ENCODE measurements around the gene CGRRF1.
A peak's percentile ranks its signal among the peaks of the same experiment; 100 is the strongest.

Gene CGRRF1

DNA sequence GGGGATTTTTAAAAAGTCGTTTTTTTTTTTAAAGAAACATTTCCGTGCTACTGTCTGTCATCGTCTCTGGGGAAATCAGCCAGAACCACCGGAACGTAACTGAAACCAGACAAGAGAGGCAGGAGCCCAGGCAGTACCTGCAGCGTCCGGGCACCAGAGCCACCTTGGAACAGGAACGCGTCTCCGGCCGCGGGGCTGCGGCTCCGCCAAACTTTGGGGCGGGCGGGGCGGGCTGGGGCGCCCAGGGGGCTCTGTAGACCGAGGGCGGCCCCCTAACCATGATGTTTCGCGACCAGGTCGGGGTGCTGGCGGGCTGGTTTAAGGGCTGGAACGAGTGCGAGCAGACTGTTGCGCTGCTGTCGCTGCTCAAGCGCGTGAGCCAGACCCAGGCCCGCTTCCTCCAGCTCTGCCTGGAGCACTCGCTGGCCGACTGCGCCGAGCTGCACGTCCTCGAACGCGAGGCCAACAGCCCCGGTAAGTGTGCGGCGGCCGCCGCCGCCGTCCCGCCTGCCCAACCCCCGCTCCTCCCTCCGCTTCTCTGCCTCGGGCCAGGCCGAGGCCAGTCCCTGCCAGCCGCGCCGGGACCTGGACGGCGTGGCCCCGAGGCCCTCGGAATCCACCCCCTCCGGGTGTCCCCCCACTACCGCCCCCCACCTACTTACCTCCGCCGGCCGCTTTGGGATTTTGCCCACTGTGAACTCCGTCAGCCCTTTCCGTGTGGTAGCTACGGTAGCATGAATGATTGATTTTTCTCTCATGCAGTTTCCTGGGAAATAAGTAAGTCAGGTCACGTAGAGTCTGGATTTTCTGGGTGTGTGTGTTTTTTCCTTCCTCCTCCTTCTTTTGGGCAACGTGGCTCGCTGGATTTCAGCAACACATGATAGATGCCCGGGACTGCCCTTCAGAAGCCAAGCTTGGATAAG is 58.2 kb downstream of the CGRRF1 start:
- DNase-seq: peak; percentile 38 to 57
- no peak for TF ChIP-seq GATA1 (IDR thresholded peaks at IDR 0.05; ENCODE audit: low read depth, low read length)
- TF ChIP-seq POLR2A (IDR thresholded peaks at IDR 0.05; ENCODE audit: low read length): no peak

DNA sequence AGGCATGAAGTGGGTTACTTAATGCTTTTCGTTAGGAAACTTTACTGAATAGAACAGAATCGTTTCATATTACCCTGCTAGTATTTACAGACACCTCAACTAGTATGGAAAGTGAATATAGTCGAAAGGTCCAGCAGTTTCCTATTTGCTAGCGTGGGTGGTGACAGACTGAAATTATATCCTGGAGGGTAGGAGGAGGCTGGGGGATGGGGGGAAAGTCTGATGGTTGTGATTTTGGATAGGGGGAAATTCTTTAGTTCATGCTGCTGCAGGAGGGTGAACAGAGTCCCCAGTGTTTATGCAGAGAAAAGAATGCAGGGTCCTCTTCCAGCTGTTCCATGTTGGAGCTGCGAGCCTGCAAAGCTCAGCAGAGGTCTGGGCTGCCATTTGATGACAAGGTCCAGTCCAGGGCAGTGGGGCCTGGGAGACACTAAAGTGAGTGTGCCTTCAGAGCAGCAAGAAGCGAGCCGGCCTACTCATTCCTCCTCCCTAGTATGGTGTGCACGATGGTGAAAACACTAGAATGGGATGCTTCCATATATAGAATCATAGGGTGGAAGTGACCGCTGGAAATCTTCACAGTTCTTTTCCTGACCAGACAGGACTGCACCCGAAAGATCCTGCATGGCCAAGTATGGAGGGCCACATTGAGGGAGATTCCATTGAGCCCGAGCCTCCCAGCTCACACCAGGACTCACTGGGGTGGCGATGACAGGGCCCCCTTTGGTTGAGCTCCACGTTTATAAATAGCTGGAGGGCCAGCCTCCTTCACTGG is 59.3 kb downstream of the CGRRF1 start:
- TF ChIP-seq POLR2A (IDR thresholded peaks at IDR 0.05; ENCODE audit: low read length): no peak
- no peak for TF ChIP-seq GATA1 (IDR thresholded peaks at IDR 0.05; ENCODE audit: low read depth, low read length)
- DNase-seq: no peak

DNA sequence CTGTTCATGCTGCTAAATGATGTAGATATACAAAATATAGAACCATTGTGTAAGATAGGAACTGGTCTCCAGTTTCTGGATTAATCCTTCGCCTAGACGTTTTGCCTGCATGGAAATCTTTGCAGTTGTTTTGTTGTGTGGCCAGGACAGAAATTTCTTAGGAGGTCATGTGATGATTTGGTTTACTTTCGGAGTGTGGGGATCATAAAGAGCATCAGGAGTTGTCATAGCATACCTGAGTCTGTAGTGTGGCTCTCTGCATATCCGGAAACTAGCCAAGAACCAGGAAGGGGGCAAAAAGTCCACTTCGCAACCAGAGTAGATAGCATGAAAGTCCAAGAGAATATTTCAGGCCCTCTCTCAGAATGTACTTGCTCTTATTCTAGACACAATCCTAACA is 60.3 kb downstream of the CGRRF1 start:
- DNase-seq: no peak
- TF ChIP-seq POLR2A (IDR thresholded peaks at IDR 0.05; ENCODE audit: low read length): no peak
- TF ChIP-seq GATA1 (IDR thresholded peaks at IDR 0.05; ENCODE audit: low read depth, low read length): no peak

DNA sequence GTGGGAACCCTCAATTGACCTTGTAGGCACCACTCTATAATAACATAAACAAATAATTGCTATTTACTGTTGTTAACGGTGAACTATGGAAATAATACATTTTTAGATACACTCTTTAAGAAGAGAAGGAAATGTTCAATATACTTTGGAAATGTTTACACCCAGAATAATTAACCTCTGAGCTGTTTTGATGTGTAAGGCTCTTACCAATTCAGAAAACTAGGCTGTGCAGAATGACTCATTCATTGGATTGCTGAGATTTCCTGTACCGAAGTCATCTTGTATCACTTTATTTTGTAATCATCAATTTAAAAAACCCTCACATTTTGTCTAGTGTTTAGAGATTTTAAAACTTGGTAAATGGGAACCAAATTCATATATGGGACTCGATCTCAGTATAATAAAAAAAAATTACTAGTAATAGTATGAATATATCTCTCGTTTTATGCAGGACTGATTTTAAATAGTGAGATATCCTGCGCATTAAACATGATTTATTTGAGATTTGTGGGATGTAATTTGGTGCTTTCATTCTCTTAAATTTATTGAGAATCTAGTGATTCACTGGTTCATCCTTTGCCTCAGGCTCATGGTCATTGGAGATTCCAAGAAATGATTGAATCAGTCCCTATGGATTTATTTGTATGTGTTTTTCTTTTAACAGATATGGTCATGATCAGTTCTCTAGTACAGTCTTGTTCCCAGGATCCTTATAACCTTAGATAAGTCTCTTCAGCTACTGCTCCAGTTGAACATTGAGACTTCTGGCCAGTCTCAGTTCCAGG is 61.1 kb downstream of the CGRRF1 start:
- no peak for DNase-seq
- TF ChIP-seq GATA1 (IDR thresholded peaks at IDR 0.05; ENCODE audit: low read depth, low read length) (no peak), POLR2A (IDR thresholded peaks at IDR 0.05; ENCODE audit: low read length) (no peak)

DNA sequence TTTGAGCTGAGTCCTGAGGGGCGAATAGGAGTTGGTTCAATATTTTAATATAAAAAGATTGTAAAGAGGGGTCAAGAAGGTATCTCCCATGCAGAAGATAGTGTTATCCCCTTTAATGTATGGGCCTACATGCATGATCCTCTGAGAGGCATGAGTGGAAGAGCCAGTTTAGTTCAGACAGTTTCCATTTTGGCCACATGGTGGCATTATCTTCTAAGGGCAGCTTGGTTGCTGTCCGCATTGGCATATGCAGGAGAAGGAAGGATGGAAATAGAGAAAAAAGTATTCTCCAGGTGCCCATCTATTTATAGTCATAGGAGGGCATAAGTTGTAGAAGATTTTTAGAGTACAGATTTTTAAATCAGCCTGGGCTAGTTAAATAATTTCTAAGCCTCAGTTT is 62.6 kb downstream of the CGRRF1 start:
- peak; percentile 40 to 41 for DNase-seq
- no peak for TF ChIP-seq GATA1 (IDR thresholded peaks at IDR 0.05; ENCODE audit: low read depth, low read length)
- TF ChIP-seq POLR2A (IDR thresholded peaks at IDR 0.05; ENCODE audit: low read length): no peak

DNA sequence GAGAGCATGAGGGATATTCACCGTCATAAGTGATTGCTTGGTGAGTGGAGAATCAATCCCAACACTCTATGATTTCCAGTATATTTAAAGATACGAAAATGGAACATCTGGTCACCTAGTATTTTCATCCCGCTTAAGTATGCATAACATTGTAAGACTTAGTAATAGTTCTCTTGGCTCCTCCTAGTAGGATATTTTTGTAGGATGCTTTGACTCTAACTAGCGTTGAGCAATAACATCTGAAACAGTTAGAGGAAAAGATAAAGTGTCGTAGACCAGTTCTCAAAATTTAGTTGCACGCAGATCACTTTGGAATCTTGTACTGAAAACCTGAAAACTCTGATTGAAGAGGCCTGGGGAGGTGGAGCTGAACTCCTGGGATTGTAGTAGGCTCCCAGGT is 64.8 kb downstream of the CGRRF1 start:
- TF ChIP-seq GATA1 (IDR thresholded peaks at IDR 0.05; ENCODE audit: low read depth, low read length) (no peak), POLR2A (IDR thresholded peaks at IDR 0.05; ENCODE audit: low read length) (no peak)
- DNase-seq: no peak

DNA sequence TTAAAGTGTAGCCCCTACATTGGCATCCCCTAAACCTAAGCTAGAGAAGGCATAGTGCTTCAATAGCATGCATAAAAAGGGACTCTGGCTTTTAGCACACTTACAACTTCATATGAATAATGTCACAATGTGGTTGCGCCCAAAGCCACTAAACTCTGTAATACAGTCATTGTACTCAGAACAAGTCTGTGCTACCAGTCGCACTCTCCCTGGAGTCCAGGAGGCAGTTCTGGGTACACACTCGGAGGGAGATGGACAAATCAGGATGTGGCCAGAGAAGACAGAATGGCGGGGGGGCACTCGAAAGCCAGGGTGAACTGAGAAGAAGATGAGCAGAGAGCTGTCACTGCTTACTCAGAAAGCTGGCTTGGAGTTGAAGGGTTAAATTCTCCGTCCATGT is 67.8 kb downstream of the CGRRF1 start:
- DNase-seq: no peak
- TF ChIP-seq GATA1 (IDR thresholded peaks at IDR 0.05; ENCODE audit: low read depth, low read length) (no peak), POLR2A (IDR thresholded peaks at IDR 0.05; ENCODE audit: low read length) (no peak)

DNA sequence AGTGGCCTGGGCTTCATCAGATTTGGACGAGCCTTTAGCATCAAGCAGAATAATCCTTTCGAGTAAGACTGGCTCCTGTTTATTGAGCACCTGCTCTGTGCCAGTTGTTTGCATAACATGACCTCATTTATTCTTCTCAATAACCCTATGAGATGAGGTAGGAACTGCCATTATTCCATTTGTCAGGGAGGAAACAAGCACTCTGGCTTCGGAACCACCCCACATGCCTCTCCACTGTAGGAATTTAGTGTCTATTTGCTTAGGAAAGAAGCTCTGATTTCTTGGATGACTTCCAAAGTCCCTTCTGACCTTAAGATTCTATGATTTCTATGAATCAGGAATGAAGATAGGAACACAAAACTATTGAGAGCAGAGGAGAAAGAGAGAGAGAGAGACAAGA is 68.3 kb downstream of the CGRRF1 start:
- no peak for TF ChIP-seq POLR2A (IDR thresholded peaks at IDR 0.05; ENCODE audit: low read length)
- TF ChIP-seq GATA1 (IDR thresholded peaks at IDR 0.05; ENCODE audit: low read depth, low read length): no peak
- no peak for DNase-seq

DNA sequence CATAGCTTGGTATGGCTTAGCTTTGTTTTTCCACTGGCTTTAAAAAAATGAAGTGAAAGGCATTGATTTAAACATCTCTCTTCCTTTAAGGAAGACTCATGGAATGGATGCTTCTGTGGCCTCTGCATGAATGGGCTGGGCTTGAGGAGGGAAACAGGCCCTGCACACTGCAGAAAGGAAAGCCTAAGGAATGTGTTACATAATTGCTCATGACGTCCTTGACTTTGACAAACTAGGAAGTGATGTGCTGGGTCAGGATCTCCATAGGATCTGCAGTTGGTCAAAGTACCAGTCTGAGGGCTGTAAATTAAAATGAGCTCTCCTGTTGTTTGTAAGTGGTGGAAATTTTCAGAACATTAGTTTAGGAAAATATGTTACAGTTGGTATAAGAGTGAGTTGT is 69.9 kb downstream of the CGRRF1 start:
- DNase-seq: no peak

DNA sequence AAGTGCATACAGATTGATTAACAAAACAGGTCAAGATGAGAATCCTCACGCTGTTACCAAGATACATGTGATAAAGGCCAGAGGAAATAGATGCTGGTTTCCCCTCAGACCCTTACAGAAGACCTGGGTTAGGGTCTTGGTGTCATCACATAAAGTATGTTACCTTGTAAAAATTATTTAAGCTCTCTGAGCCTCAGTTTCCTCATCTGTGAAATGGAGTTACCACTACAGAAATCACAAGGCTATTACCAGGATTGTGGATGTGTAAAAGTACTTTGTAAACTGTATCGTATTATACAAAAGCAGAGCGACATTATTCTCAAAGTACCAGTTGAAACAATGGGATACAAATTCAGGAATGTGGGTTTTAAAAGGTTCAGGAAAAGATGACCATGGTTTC is 71.2 kb downstream of the CGRRF1 start:
- no peak for TF ChIP-seq POLR2A (IDR thresholded peaks at IDR 0.05; ENCODE audit: low read length)
- no peak for TF ChIP-seq GATA1 (IDR thresholded peaks at IDR 0.05; ENCODE audit: low read depth, low read length)
- no peak for DNase-seq

More for the DNA sequence above, 69.9 kb downstream of the CGRRF1 start:
- TF ChIP-seq GATA1 (IDR thresholded peaks at IDR 0.05; ENCODE audit: low read depth, low read length) (no peak), POLR2A (IDR thresholded peaks at IDR 0.05; ENCODE audit: low read length) (no peak)

DNA sequence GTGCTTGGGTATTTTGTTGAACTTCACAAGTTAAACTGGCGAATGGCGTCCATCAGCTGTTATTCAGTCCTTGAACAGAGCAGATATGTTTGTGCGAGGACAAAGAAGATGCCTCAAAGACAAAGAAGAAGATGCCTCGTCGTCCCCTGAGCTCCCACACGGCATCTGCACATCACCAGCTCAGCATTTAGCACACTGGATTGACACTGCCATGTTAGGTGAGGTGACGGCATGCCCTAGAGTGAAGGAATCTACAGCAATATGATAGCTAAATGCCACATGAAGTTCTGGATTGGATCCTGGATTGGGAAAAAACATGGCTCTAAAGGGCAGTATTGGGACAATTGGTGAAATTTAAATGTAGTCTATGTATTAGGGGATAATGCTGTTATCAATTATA is 72.6 kb downstream of the CGRRF1 start:
- no peak for DNase-seq
- TF ChIP-seq GATA1 (IDR thresholded peaks at IDR 0.05; ENCODE audit: low read depth, low read length): no peak
- TF ChIP-seq POLR2A (IDR thresholded peaks at IDR 0.05; ENCODE audit: low read length): no peak

DNA sequence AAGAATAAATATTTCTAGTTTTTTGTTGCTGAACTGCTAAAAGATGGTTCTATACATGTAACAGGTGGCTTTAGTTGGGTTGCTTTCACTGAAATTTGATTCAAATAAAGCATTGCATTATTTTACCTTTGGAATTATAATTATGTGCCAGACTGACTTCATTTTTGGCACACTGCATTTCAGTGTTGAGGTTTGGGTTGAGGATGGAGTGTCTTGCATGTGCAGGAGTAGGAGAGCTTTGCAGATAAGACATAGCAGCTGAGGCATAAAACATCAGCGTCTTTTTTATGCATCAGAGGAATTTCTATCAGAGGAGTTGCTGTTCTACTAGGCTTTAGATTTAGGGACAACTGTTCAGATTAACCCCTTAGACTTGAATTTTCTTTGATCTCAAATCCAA is 74.4 kb downstream of the CGRRF1 start:
- TF ChIP-seq POLR2A (IDR thresholded peaks at IDR 0.05; ENCODE audit: low read length) (no peak), GATA1 (IDR thresholded peaks at IDR 0.05; ENCODE audit: low read depth, low read length) (no peak)
- no peak for DNase-seq

DNA sequence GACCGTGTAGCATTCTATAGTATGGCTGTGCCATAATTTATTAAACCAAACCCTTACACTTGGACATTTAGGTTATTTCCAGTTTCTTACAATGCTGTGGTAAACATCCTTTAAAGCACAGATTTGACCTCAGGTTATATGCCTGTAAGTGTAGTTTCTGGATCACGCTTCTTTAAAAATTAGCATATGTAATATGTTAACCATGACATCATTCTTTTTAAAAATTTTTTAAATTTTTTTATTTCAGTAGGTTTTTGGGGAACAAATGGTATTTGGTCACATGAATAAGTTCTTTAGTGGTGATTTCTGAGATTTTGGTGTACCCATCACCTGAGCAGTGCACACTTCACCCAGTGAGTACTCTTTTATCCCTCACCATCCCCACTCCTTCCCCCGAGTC is 75.5 kb downstream of the CGRRF1 start:
- no peak for DNase-seq
- TF ChIP-seq POLR2A (IDR thresholded peaks at IDR 0.05; ENCODE audit: low read length): no peak
- TF ChIP-seq GATA1 (IDR thresholded peaks at IDR 0.05; ENCODE audit: low read depth, low read length): no peak
